HG03521 (cell line): ENCODE measurements around the gene KNDC1.
"Not testable (repeated sequence)": the region's sequence is repeated elsewhere in the genome, so short reads cannot be mapped to it uniquely, and the experiment has no call there.

Experiments
- ATAC-seq: cut with Tn5 transposase; IDR thresholded peaks from one replicate; pipeline ENCODE4 v1.9.1; 2021; ENCODE audit warnings: mild to moderate bottlenecking, moderate library complexity; ENCODE audit not compliant: unreplicated experiment

Gene KNDC1

DNA sequence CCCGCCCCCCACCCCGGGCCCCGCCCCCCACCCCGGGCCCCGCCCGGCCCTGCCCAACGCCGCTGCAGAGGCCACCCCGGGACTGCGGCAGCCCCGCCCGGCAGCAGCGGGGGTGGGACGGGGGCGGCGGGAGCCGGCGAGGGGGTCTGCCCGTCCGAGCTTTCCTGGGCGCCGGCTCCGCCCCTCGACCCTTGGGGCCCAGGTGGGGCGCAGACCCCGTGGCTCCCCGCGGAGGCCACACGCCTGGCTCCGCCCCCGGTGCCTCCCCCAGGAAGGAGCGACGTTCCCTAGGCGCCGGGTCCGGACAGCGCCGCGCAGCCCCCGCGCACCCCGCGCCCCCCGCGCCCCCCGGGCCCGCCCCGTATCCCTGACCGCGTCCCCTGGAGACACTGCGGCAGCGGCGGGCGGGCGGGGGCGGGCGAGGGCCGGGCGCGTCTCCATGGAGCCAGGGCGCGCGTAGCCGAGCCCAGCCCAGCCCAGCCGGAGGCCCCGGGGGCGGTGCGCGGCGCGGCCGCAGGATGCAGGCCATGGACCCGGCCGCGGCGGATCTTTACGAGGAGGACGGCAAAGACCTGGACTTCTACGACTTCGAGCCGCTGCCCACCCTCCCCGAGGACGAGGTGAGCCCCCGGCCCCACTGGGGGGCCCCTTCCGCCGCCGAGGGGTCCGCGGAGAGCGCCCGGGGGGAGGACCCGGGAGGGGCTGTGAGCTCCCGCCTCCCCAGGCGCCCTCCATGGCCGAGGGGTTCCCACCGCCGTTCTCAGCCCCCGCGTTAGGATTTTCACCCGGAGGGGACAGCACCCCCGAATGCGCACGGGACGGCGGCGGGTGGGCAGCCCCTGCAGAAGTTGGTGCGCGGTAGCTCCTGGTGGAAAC lies at the start of gene KNDC1:
TSS of gene KNDC1 (plus strand) at position 270 of the 876 bp plus-strand sequence. CDS start at position 519, 249 bp downstream.
- no peak for ATAC-seq

- no peak for ATAC-seq
These were observed 49.3 kb upstream of the KNDC1 start for GRCh38 chr10:133110609-133111275.

- not testable (repeated sequence) for ATAC-seq
These were observed 48.4 kb upstream of the KNDC1 start for GRCh38 chr10:133111640-133112039.

DNA sequence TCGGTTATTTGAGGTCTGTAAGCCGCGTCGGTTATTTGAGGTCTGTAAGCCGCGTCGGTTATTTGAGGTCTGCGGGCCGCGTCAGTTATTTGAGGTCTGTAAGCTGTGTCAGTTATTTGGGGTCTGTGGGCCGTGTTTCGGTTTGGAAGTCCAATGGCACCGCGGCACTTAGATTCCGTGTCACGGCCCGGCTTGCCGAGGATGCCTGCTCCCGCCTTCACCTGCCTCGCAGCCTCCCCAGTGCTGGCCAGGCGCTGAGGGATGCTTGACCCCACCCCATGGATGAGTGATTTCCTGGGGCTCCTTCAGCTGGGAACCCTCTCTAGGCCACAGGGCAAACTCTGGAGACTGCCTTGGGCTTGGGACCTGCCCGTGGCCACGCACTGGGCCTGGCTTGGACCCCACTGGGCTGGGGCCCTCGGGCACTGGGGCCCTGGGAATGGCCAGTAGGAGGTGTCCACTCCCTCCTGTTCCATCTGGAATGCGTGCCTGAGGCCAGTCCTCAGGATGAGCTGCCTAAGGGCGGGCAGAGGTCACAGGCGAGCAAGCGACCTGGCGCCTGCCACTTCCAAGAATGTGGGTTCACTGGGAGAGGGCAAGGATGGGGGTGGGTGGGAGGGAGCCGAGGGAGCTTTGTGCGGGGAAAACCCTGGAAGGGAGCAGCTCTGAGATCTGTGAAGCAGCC lies 46.7 kb upstream of the KNDC1 start:
- ATAC-seq: no peak

DNA sequence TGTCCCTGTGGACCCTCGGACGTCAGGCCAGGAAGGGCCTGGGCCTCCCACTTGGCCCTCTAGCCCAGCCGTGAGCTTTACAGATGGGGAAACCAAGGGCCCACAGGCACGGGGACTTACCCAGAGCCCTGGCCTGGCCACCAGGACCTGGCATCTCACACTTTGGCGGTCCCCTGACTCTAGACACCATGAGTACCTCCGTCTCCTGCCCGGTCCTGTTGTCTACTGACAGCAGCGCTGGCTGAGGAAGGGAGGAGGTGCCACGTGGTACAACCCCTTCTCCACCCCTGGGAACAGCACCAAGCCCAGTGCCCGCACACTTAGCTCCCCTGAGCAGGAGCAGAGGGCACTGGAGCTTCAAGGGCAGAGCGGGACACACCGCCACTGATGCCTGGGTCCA lies 46.2 kb upstream of the KNDC1 start:
- ATAC-seq: no peak

- ATAC-seq: no peak
These were observed 45.8 kb upstream of the KNDC1 start for GRCh38 chr10:133114251-133114650.

GRCh38 chr10:133114726-133115452 lies 45.1 kb upstream of the KNDC1 start:
- ATAC-seq: no peak

DNA sequence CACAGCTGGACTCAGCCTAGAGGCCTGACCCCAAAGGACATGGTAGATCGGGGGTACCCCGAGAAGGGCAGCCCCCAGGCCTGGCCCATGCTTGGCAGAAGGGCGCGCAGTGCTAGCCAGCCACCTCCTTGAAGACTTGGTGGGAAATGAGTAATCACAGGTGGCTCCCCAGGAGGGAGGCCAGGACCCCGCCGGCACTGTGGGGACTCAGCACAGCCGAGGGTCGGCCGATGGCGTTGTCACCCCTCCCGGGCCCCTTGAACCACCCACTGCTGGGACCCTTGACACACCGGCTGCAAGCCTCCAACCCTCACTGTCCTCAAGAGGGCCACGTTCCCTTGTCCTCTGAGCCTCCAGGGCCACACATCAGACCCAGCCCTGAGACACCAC lies 44.6 kb upstream of the KNDC1 start:
- no peak for ATAC-seq

- ATAC-seq: no peak
These were observed 44.0 kb upstream of the KNDC1 start for GRCh38 chr10:133115976-133116375.

- no peak for ATAC-seq
These were observed 43.6 kb upstream of the KNDC1 start for GRCh38 chr10:133116455-133116854.

DNA sequence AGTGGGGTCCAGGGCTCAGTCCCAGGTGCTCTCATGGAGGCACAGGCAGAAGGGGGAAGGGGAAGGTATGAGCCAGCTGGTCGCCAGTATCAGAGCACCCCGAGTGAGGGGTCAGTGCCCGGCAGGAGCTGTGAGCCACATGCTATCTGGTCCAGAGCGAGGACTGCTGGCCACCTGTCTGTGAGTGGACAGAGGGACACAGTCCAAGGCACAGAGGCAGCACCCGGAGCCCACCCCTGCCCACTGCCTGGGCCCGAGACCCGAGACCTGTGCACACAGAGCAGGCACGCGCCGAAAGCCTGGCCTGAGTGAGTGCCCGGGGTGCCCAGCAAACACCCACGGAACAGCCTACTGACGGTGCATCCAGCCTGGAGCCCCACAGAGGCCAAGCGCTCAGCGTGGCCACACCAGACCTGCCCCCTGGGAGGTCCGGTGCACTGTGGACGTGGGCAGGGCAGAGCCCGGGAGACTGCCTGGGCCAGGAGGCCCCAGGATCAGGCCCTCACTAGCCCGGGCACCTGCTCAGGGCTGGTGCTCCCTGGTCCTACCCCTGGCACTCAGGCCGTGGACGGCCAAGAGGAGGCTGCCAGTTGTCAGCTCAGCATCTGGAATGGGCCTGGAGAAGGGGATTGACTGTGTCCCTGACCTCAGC lies 42.9 kb upstream of the KNDC1 start:
- ATAC-seq: no peak

GRCh38 chr10:133117688-133118071 lies 42.3 kb upstream of the KNDC1 start:
- ATAC-seq: no peak

DNA sequence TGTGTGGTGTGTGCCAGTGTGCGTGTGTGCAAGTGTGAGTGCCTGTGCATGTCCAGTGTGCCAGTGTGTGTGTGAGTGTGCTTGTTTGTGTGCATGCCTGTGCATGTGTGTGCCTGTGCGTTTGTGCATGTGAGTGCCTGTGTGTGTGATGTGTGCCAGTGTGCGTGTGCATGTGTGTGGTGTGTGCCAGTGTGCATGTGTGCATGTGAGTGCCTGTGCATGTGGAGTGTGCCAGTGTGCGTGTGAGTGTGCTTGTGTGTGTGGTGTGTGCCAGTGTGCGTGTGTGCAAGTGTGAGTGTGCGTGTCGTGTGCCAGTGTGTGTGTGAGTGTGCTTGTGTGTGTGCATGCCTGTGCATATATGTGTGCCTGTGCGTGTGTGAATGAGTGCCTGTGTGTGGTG lies 38.5 kb upstream of the KNDC1 start:
- no peak for ATAC-seq

- no peak for ATAC-seq
These were observed 37.7 kb upstream of the KNDC1 start for GRCh38 chr10:133122171-133122935.

DNA sequence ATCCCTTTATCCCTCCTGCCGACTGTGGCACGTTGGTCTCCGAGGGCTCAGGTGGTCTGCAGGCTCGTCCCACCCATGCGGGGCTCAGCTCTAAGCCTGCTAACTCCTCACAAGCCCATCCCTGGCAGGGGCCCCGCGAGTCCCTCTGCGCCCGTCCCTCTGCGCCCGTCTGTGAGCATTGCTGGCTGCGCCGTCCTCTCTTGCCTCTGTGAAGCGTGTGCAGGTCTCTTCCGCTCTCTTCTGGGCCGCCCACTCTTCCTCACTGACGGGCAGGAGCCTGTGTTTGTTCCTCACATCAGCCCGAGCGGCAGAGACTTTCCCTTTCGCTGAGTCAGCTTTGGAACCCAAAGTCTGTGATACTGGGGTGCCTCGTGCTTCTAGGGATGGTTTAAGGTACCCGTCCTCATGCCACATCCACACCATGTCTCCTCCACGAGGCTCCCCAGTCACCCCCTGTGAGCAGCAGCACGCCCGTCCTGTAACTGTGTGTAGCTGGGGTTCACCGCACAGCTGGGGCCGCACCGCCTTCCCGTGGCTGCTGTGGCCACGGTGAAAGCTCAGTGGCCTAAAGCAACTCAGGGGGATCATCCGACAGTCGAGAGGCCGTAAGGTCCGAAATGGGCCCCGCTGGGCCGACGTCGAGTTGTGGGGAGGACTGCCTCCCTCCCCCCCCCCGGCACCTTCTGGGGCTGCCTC lies 36.8 kb upstream of the KNDC1 start:
- ATAC-seq: no peak

DNA sequence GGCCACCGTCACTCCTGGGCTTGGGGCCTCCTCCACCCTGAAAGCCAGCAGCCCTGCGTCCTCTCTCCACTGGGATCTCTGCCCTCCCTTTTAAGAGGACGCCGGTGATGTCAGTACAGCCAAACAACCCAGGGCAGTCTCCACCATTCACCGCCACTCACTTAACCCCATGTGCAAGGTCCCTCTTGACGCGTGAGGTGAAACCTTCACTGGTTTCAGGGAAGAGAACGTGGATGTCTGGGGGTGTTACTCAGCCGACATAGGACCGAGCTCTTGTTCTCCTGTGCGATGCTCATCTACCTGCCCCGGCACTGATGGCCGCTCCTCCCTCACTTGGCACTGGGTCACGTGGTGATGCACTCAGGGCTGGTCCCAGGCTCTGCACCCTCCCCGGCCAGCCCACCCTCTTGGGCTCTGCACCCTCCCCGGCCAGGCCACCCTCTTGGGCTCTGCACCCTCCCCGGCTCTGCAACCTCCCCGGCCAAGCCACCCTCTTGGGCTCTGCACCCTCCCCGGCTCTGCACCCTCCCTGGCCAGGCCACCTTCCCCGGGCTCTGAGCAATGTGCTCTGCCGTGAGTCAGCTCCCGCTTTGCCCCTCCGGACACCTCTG lies 36.2 kb upstream of the KNDC1 start:
- no peak for ATAC-seq

- ATAC-seq: no peak
These were observed 35.4 kb upstream of the KNDC1 start for GRCh38 chr10:133124357-133125211.

- no peak for ATAC-seq
These were observed 34.1 kb upstream of the KNDC1 start for GRCh38 chr10:133125901-133126300.
